K562 (cell line): ENCODE measurements around the gene NOL4L. TPM values are rescaled to one million over a fixed set of nuclear protein-coding genes. Genes with fewer than 3 reads are reported as not detected.

Experiments used
- ATAC-seq: fragments of 200-7000 bp; cut with Tn5 transposase; 3 replicates; pipeline ENCODE4 v1.9.1; 2020; ENCODE audit warnings: moderate library complexity
- BruUV-seq: library from RNA; stranded (reverse); fragments of 400-500 nt; replicated peaks from 2 replicates; lab custom pipeline; 2021; lab: Mats Ljungman, UMichigan
- CTCF ChIA-PET: fragments of 300-600 bp; formaldehyde crosslinking; extraction: SDS; loops from one replicate; lab custom pipeline; 2021; ENCODE audit warnings: low intra/inter-chr PET ratio; lab: Yijun Ruan, JAX
- POLR2A ChIA-PET: fragments of 300-600, 350-650 bp; sonication (Branson Sonifier 250); formaldehyde crosslinking; extraction: SDS; loops from one replicate; lab custom pipeline; 2021; ENCODE audit warnings: antibody characterized with exemption, inconsistent platforms; lab: Yijun Ruan, JAX
- DNase-seq, 4 experiments: peaks; one replicate each; pipeline versions ENCODE4 v3.0.0 to v3.0.0-alpha.2; 2011 to 2018; ENCODE audit warnings: low spot score in 3 of 4, mixed read lengths in 3 of 4; ENCODE audit errors: extremely low read depth in 1 of 4
- FAIRE-seq: peaks from 2 replicates; lab custom pipeline; 2011; peaks lifted over from hg19 to GRCh38; lab: Jason Lieb, UNC
- H2AFZ ChIP-seq: 2 replicates; pipeline ENCODE4 v1.6.0; 2011; ENCODE audit warnings: low read depth, low read length, control low read depth, inconsistent platforms
- H3K27ac ChIP-seq: fragments of 200-600 bp; 3 replicates; pipeline ENCODE4 v1.8.0; 2011; ENCODE audit warnings: low read depth, mild to moderate bottlenecking, control low read depth, inconsistent platforms, low read length, moderate library complexity, mixed read lengths; ENCODE audit errors: extremely low read depth
- H3K27me3 ChIP-seq, 2 experiments: fragments of 300-600 bp in 1 of 2; 2 replicates in 1 of 2; 3 replicates in 1 of 2; pipeline versions ENCODE4 v1.6.0 to v1.8.0; 2011; ENCODE audit warnings: inconsistent platforms in 2 of 2, low read length in 2 of 2, mild to moderate bottlenecking in 1 of 2, mixed read lengths in 1 of 2, moderate library complexity in 1 of 2; ENCODE audit not compliant: control insufficient read depth in 2 of 2, insufficient read depth in 2 of 2
- H3K36me3 ChIP-seq: fragments of 300-600 bp; 3 replicates; pipeline ENCODE4 v1.8.0; 2011; ENCODE audit warnings: mild to moderate bottlenecking, low read length, inconsistent platforms; ENCODE audit not compliant: control insufficient read depth, insufficient read depth
- H3K4me1 ChIP-seq, 2 experiments: fragments of 200-600 bp in 1 of 2; replicated peaks in 1 of 2; 2 replicates in 1 of 2; 3 replicates in 1 of 2; pipeline versions ENCODE4 v1.5.1 to v1.8.0; 2011; ENCODE audit warnings: inconsistent platforms in 2 of 2, low read length in 2 of 2, mild to moderate bottlenecking in 1 of 2, mixed read lengths in 1 of 2, moderate library complexity in 1 of 2; ENCODE audit not compliant: control insufficient read depth in 2 of 2, insufficient read depth in 2 of 2
- H3K4me2 ChIP-seq: 2 replicates; pipeline ENCODE4 v1.6.1; 2011; ENCODE audit warnings: low read length, control low read depth, inconsistent platforms, mixed read lengths; ENCODE audit not compliant: insufficient read depth
- H3K4me3 ChIP-seq: fragments of 200-600 bp; sonication (generic), shearing (Covaris generic); 2 replicates; pipeline ENCODE4 v1.5.1; 2016; ENCODE audit warnings: control low read depth, inconsistent platforms
- H3K79me2 ChIP-seq: fragments of 200-600 bp; 3 replicates; pipeline ENCODE4 v1.8.0; 2011; ENCODE audit warnings: low read length, inconsistent platforms; ENCODE audit not compliant: control insufficient read depth, insufficient read depth
- H3K9ac ChIP-seq, 2 experiments: 2 replicates each; pipeline versions ENCODE4 v1.6.0 to v1.6.1; 2011; ENCODE audit warnings: low read depth in 2 of 2, low read length in 2 of 2, control low read depth in 1 of 2, inconsistent platforms in 1 of 2, mild to moderate bottlenecking in 1 of 2, mixed read lengths in 1 of 2; ENCODE audit not compliant: insufficient read depth in 1 of 2
- H3K9me1 ChIP-seq: one replicate; pipeline ENCODE4 v1.6.0; 2011; ENCODE audit warnings: inconsistent platforms, mild to moderate bottlenecking, low read length, moderate library complexity; ENCODE audit not compliant: control insufficient read depth, insufficient read depth
- H3K9me3 ChIP-seq: replicated peaks from 2 replicates; pipeline ENCODE4 v1.5.1; 2011; ENCODE audit warnings: low read depth, low read length, inconsistent platforms; ENCODE audit not compliant: control insufficient read depth, insufficient read depth
- H4K20me1 ChIP-seq: replicated peaks from 2 replicates; pipeline ENCODE4 v1.6.1; 2011; ENCODE audit warnings: low read length, inconsistent platforms, mixed read lengths; ENCODE audit not compliant: control insufficient read depth, insufficient read depth
- BCOR ChIP-seq: fragments of 450-650 bp; IDR thresholded peaks from 2 replicates; pipeline ENCODE4 v1.6.1; 2016
- PHF8 ChIP-seq: fragments of 200-600 bp; sonication (generic); IDR thresholded peaks from 2 replicates; pipeline ENCODE4 v1.6.1; 2012; ENCODE audit warnings: mixed run types, mild to moderate bottlenecking, inconsistent platforms, low read length, moderate library complexity, borderline replicate concordance
- WGBS: fragments of 100-300 bp; shearing (Covaris generic); methylation state at CpG from one replicate; pipeline ENCODE4 v1.1.6; 2016; ENCODE audit warnings: low coverage, mixed read lengths; ENCODE audit not compliant: insufficient coverage; ENCODE audit errors: missing lambda C conversion rate; 5-methylcytosine and 5-hydroxymethylcytosine counted together
- in situ Hi-C: fragments of 300-500 bp; cut with MboI; formaldehyde crosslinking; loops from 4 replicates; pipeline ENCODE4 v1.15.0; 2018; ENCODE audit warnings: inconsistent platforms, mixed read lengths
- intact Hi-C: fragments of 100-400 bp; cut with micrococcal nuclease; formaldehyde crosslinking; loops from 2 replicates; pipeline ENCODE4 v1.14.2; 2022
- polyA plus RNA-seq, 8 experiments: library from polyadenylated mRNA; depleted of rRNA in 4 of 8; stranded (reverse) in 5 of 8; unstranded in 3 of 8; fragments of >200 nt; fragmentation: Nextera tagmentation in 2 of 8; fragmentation: Illumina TruSeq in 1 of 8; extraction: Ambion mirVana in 2 of 8; extraction: Trizol in 1 of 8; gene quantifications; 2 replicates each; pipeline versions ENCODE4 v1.2.1 to v1.2.3, GENCODE V29; 2011 to 2014; ENCODE audit warnings: inconsistent platforms in 1 of 8, missing spikeins in 1 of 8
- total RNA-seq, 7 experiments: library from RNA; depleted of rRNA in 6 of 7; stranded (reverse); fragments of >200 nt in 6 of 7; fragmentation: Illumina TruSeq in 2 of 7; extraction: Trizol in 2 of 7; gene quantifications; 2 replicates each; pipeline versions ENCODE4 v1.2.1 to v1.2.3, GENCODE V29; 2011 to 2021; ENCODE audit warnings: low replicate concordance in 1 of 7

The NOL4L gene
- total and polyA plus RNA-seq, 9 of the 15 experiments (the other 6 are each of a cell fraction or from before 2014, with no cell fraction given) = 5.1 to 36.2 (median 13.6) TPM

DNA sequence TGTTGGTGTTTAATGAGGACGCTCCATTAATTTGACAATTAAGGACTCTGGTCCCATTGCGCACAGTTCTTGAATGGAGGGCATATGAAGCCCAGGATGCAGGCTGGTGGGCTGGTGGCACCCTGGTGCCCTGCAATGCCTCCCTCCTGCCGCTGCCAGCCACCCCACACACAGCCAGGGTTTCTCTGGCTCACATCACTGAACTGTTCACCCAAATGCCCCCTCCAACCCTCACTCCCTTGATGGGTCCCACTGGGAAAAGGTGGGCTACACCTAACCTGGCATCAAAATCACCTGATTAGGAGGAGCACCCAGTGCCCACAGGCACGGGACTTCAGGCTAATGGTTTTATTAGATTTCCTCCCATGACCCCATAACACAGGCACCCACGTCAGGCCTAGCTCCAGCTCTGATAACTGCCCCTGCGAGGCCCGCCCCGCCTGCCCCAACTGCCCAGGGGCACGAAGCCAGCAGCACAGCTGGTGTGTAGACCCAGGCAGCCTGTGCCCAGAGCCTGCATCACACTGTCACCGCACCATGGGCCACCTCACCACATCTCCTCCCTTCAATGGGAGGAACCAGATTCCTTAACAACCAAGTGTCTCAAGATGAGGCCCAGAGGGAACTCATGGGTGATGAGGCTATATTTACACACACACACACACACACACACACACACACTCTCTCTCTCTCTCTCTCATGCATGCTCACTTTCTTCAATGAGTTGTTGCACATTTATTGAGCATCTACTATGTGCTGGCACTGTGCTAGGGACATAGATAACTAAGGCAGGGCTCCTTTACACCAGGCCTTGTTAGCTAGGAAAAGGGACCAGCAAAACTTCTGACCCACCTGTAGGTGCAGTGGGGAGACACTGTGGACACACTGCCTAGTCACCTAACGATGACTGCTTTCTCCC, 107.3 kb downstream of the NOL4L start:
- H3K9me1 ChIP-seq = no peaks in the 10 kb centered on the region
- no peak for TF ChIP-seq PHF8
- TF ChIP-seq BCOR = peak; percentile 46; the same call in 1 of the 2 replicates
- no peaks in the 10 kb centered on the region for H3K27me3 ChIP-seq
- H2AFZ ChIP-seq = no peak overlapping the region
- BruUV-seq = no TSS peak
- H3K4me2 ChIP-seq = no peak overlapping the region
- DNase-seq (no peak), FAIRE-seq (no peak), ATAC-seq (no peak)
- peaks cover 21% of the 10 kb centered on the region; the same call in 2 of the 3 replicates for H3K36me3 ChIP-seq
- H3K9me3 ChIP-seq = no peaks in the 10 kb centered on the region
- H3K79me2 ChIP-seq = peaks cover 66% of the 10 kb centered on the region
- WGBS = 91% methylated on average over 11 of the region's 11 CpGs
- CTCF ChIA-PET = no interaction called here
- in situ Hi-C loops = no loop called here
- peak overlapping the region in 1 of 2 experiments; percentile 1; a peak in 2 of 4 replicates for H3K9ac ChIP-seq
- H3K4me1 ChIP-seq = peaks cover 52 to 77% of the 10 kb centered on the region in 2 experiments
- no peak overlapping the region for H3K4me3 ChIP-seq
- peak overlapping the region; percentile 41; the same call in 2 of the 3 replicates for H3K27ac ChIP-seq
- POLR2A ChIA-PET = interaction anchor here (0.6 to 1.1 kb wide), 3 partner anchors 37 to 597 kb away, joined by 3 read pairs; no protein-coding TSS in a partner anchor
- intact Hi-C loops = no loop called here
- no peaks in the 10 kb centered on the region for H4K20me1 ChIP-seq
